T-helper 2 cell treated with Interferon-gamma antibody and Interleukin-4, amounts not matched to agents 5 μg/mL and 100 μg/mL, for 36 hours (primary cell): Measurements from ENCODE around the gene DELE1.

Source experiments
- DNase-seq: peaks from one replicate; pipeline ENCODE4 v3.0.0; 2021; ENCODE audit warnings: low spot score
- H3K27ac Mint-ChIP-seq: one replicate; pipeline ENCODE4 v1.8.0; 2021; ENCODE audit warnings: mild to moderate bottlenecking, mixed read lengths
- H3K27me3 Mint-ChIP-seq: one replicate; pipeline ENCODE4 v1.8.0; 2021; ENCODE audit warnings: low read depth, mixed read lengths
- H3K36me3 Mint-ChIP-seq: one replicate; pipeline ENCODE4 v1.8.0; 2021; ENCODE audit warnings: low read depth, mixed read lengths
- H3K4me1 Mint-ChIP-seq: one replicate; pipeline ENCODE4 v1.8.0; 2021; ENCODE audit warnings: low read depth, mixed read lengths
- H3K4me3 Mint-ChIP-seq: one replicate; pipeline ENCODE4 v1.8.0; 2022; ENCODE audit warnings: mild to moderate bottlenecking, moderate library complexity, mixed read lengths
- H3K9me3 Mint-ChIP-seq: one replicate; pipeline ENCODE4 v1.8.0; 2021; ENCODE audit warnings: mixed read lengths

Gene DELE1

GRCh38 chr5:141961466-141961865 is 37.8 kb downstream of the DELE1 start:
- peak overlapping the region; percentile 44 for H3K4me3 Mint-ChIP-seq
- peaks cover 37% of the 10 kb centered on the region for H3K4me1 Mint-ChIP-seq

GRCh38 chr5:141963701-141964100 is 40.0 kb downstream of the DELE1 start:
- Mint-ChIP-seq H3K27me3 (no peaks in the 10 kb centered on the region), H3K9me3 (no peaks in the 10 kb centered on the region), H3K36me3 (no peaks in the 10 kb centered on the region), H3K4me3 (no peak overlapping the region), H3K4me1 (peaks cover 32% of the 10 kb centered on the region), H3K27ac (no peak overlapping the region)
- no peak for DNase-seq

More at GRCh38 chr5:141961466-141961865, 37.8 kb downstream of the DELE1 start:
- no peaks in the 10 kb centered on the region for H3K36me3 Mint-ChIP-seq
- no peaks in the 10 kb centered on the region for H3K9me3 Mint-ChIP-seq
- H3K27ac Mint-ChIP-seq: peak overlapping the region; percentile 84
- no peak for DNase-seq
- H3K27me3 Mint-ChIP-seq: no peaks in the 10 kb centered on the region

- Mint-ChIP-seq H3K4me1 (peaks cover 28% of the 10 kb centered on the region), H3K9me3 (no peaks in the 10 kb centered on the region), H3K27ac (no peak overlapping the region), H3K27me3 (no peaks in the 10 kb centered on the region), H3K4me3 (no peak overlapping the region), H3K36me3 (peaks cover 1% of the 10 kb centered on the region)
- DNase-seq: no peak
These were observed 41.4 kb downstream of the DELE1 start for GRCh38 chr5:141965071-141965470.

GRCh38 chr5:141966275-141966962 is 42.7 kb downstream of the DELE1 start:
- Mint-ChIP-seq H3K9me3 (no peaks in the 10 kb centered on the region), H3K27me3 (no peaks in the 10 kb centered on the region), H3K36me3 (peaks cover 2% of the 10 kb centered on the region), H3K4me3 (no peak overlapping the region), H3K4me1 (peaks cover 25% of the 10 kb centered on the region), H3K27ac (no peak overlapping the region)
- DNase-seq: no peak

DNA sequence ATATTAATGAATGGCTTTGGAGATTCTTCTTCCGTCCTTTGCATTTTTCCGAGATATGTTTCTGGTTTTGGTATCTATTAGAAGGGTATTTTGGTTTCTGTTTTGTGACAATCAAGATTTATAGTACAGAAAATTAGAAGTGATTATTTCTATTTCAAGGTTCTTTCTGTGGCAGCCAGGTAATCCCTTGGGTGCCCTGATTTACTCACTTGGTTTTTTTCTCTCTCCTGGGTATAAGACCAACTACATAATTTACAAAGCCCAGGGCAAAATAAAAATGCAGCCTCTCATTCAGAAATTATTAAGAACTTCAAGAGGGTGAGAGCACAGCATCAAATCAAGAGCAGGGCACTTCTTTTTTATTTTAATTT is 43.3 kb downstream of the DELE1 start:
- no peak overlapping the region for H3K27ac Mint-ChIP-seq
- H3K27me3 Mint-ChIP-seq: no peaks in the 10 kb centered on the region
- peaks cover 26% of the 10 kb centered on the region for H3K4me1 Mint-ChIP-seq
- no peaks in the 10 kb centered on the region for H3K9me3 Mint-ChIP-seq
- H3K4me3 Mint-ChIP-seq: no peak overlapping the region
- H3K36me3 Mint-ChIP-seq: peaks cover 4% of the 10 kb centered on the region
- DNase-seq: no peak

DNA sequence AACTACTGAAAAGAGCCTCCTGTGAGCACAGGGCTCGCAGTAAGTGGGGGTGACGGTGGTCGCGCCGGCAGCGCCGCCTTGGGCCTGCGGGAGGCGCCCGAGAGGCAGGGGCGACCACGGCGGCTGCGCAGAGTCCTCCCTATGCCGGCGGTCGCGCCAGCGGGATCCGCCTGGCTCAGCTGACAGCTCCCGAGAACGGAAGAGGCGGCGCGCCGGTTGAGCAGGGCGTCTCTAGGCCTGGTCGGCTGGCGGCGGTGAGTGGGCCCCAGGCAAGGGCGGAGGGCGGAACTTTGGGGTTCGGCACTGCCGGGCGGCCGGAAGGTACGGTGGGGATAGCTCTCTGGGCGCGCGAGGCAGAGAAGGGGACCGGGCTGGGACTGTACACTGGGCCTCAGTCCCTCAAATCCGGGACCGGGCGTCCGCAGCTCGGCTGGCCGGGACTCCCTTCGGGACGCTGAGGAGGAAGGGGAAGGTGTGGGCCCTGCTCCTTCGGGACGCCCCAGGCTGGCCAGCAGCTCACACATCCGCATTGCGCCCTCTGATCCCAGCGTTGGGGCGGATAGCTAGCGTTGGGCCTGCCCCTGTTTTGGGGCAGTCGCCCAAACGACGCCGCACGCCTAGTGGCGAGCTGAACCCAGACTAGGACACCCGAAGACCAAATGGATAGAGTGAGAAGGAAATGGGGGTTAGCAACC is 45.4 kb downstream of the DELE1 start, which contains the start of gene RNF14:
RNF14 (plus strand) TSS at position 192 of the 695 bp plus-strand sequence. CDS start 4,484 bp downstream, outside the sequence.
- H3K9me3 Mint-ChIP-seq: no peaks in the 10 kb centered on the region
- H3K36me3 Mint-ChIP-seq: peaks cover 20% of the 10 kb centered on the region
- peak; percentile 97 for DNase-seq
- peaks cover 31% of the 10 kb centered on the region for H3K4me1 Mint-ChIP-seq
- H3K27ac Mint-ChIP-seq: peak within 1 kb of the TSS; percentile 98
- H3K27me3 Mint-ChIP-seq: no peaks in the 10 kb centered on the region
- peak within 1 kb of the TSS; percentile 93 for H3K4me3 Mint-ChIP-seq

- peak overlapping the region; percentile 98 for H3K27ac Mint-ChIP-seq
- H3K36me3 Mint-ChIP-seq: peaks cover 30% of the 10 kb centered on the region
- H3K27me3 Mint-ChIP-seq: no peaks in the 10 kb centered on the region
- peak overlapping the region; percentile 93 for H3K4me3 Mint-ChIP-seq
- peaks cover 35% of the 10 kb centered on the region for H3K4me1 Mint-ChIP-seq
- DNase-seq: peak; percentile 28
- H3K9me3 Mint-ChIP-seq: no peaks in the 10 kb centered on the region
These were observed 46.4 kb downstream of the DELE1 start for GRCh38 chr5:141969783-141970771.

GRCh38 chr5:141973871-141974595 is 50.4 kb downstream of the DELE1 start:
- peaks cover 27% of the 10 kb centered on the region for H3K4me1 Mint-ChIP-seq
- no peak overlapping the region for H3K4me3 Mint-ChIP-seq
- no peaks in the 10 kb centered on the region for H3K9me3 Mint-ChIP-seq
- DNase-seq: no peak
- no peaks in the 10 kb centered on the region for H3K27me3 Mint-ChIP-seq
- H3K27ac Mint-ChIP-seq: peak overlapping the region; percentile 63
- peaks cover 41% of the 10 kb centered on the region for H3K36me3 Mint-ChIP-seq

DNA sequence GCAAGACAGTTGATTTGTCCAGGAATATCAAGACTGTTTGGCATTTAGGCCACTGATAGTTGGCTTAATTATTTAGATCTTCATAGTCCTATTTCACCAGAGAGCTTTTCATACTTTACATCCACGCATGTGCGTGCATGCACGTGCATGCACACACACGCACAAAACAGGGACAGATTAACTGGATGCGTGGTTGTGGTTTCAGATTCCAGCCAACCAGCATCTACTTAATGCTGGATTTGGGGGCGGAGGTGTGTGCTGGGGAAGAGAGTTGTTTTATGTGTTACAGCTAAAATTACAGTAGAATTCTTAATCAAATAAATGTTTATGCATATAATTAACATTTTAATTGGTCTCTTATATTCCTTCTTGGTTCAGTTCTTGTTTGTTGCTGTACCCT is 52.5 kb downstream of the DELE1 start:
- peaks cover 51% of the 10 kb centered on the region for H3K36me3 Mint-ChIP-seq
- H3K4me3 Mint-ChIP-seq: no peak overlapping the region
- peaks cover 13% of the 10 kb centered on the region for H3K4me1 Mint-ChIP-seq
- H3K27ac Mint-ChIP-seq: no peak overlapping the region
- H3K27me3 Mint-ChIP-seq: no peaks in the 10 kb centered on the region
- no peak for DNase-seq
- no peaks in the 10 kb centered on the region for H3K9me3 Mint-ChIP-seq

- H3K27me3 Mint-ChIP-seq: no peaks in the 10 kb centered on the region
- H3K9me3 Mint-ChIP-seq: no peaks in the 10 kb centered on the region
- no peak overlapping the region for H3K27ac Mint-ChIP-seq
- H3K4me3 Mint-ChIP-seq: no peak overlapping the region
- H3K36me3 Mint-ChIP-seq: peaks cover 48% of the 10 kb centered on the region
- DNase-seq: no peak
- peaks cover 9% of the 10 kb centered on the region for H3K4me1 Mint-ChIP-seq
These were observed 54.7 kb downstream of the DELE1 start for GRCh38 chr5:141978389-141978788.

GRCh38 chr5:141982626-141983025 is 59.0 kb downstream of the DELE1 start:
- Mint-ChIP-seq H3K4me3 (no peak overlapping the region), H3K9me3 (no peaks in the 10 kb centered on the region), H3K36me3 (peaks cover 42% of the 10 kb centered on the region), H3K27me3 (no peaks in the 10 kb centered on the region), H3K27ac (no peak overlapping the region), H3K4me1 (no peaks in the 10 kb centered on the region)
- DNase-seq: no peak

- Mint-ChIP-seq H3K4me1 (no peaks in the 10 kb centered on the region), H3K4me3 (no peak overlapping the region), H3K27me3 (no peaks in the 10 kb centered on the region), H3K9me3 (no peaks in the 10 kb centered on the region), H3K36me3 (peaks cover 34% of the 10 kb centered on the region), H3K27ac (no peak overlapping the region)
- DNase-seq: no peak
These were observed 62.4 kb downstream of the DELE1 start for GRCh38 chr5:141986072-141986471.

DNA sequence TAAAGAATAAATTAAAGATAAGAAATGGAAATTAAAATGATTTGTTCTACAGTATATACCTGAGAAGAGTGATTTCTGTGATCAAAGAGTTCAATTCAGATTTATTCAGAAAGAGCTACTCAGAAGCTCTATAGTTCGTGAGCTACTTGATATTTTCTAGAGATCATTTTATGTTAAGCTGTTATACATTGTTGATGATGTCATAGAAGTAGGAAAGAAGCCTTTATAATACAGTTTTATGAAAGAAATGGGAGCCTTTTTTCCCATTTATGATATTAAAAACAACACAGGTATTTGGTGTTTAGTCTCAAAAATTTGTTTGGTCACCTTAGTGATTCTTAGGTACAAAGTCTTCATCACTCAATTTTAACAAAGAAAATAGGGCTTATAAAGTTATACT is 66.0 kb downstream of the DELE1 start:
- Mint-ChIP-seq H3K4me1 (peaks cover 3% of the 10 kb centered on the region), H3K36me3 (peaks cover 29% of the 10 kb centered on the region), H3K27ac (no peak overlapping the region), H3K9me3 (no peaks in the 10 kb centered on the region), H3K4me3 (no peak overlapping the region), H3K27me3 (no peaks in the 10 kb centered on the region)
- no peak for DNase-seq
